Vagina (tissue), 2 donors: ENCODE measurements around the gene PRDM2. TPM values are rescaled to one million over a fixed set of nuclear protein-coding genes. Genes with fewer than 3 reads are reported as not detected.

ENCODE experiments used
- DNase-seq, 2 donors: peaks; one replicate each; pipeline ENCODE4 v3.0.0-alpha.2; 2017; ENCODE audit errors: extremely low spot score in 2 of 2
- H3K27ac ChIP-seq: fragments of 200-600 bp; sonication (generic); one replicate; pipeline ENCODE4 v1.5.1; 2019
- H3K27me3 ChIP-seq: fragments of 200-600 bp; sonication (generic); one replicate; pipeline ENCODE4 v1.5.1; 2019
- H3K36me3 ChIP-seq, 2 donors: fragments of 200-600 bp; sonication (generic); one replicate each; pipeline ENCODE4 v1.5.1; 2017 to 2019
- H3K4me1 ChIP-seq: fragments of 200-600 bp; sonication (generic); one replicate; pipeline ENCODE4 v1.5.1; 2019
- H3K4me3 ChIP-seq, 2 donors: fragments of 200-600 bp; sonication (generic); 1 replicate in 1 of 2; 2 replicates in 1 of 2; pipeline ENCODE4 v1.5.1; 2016 to 2019
- H3K9me3 ChIP-seq: fragments of 200-600 bp; sonication (generic); one replicate; pipeline ENCODE4 v1.5.1; 2019
- POLR2A ChIP-seq, 2 donors: fragments of 450-650 bp; IDR thresholded peaks; one replicate each; pipeline ENCODE4 v1.6.1; 2017; ENCODE audit warnings: antibody characterized with exemption in 2 of 2, mild to moderate bottlenecking in 2 of 2, moderate library complexity in 2 of 2
- POLR2AphosphoS5 ChIP-seq, 2 donors: sonication (generic); formaldehyde crosslinking; IDR thresholded peaks; one replicate each; pipeline ENCODE4 v1.9.0; 2017; ENCODE audit warnings: antibody characterized with exemption in 2 of 2, mild to moderate bottlenecking in 2 of 2, low read depth in 1 of 2; ENCODE audit not compliant: insufficient read depth in 1 of 2
- intact Hi-C: fragments of 100-400 bp; cut with DNase I; formaldehyde crosslinking; loops from one replicate; pipeline ENCODE4 v1.15.1; 2023
- total RNA-seq: library from RNA; depleted of rRNA; stranded (reverse); fragments of >200 nt; gene quantifications from one replicate; pipeline ENCODE4 v1.2.3, GENCODE V29; 2016
- TF ChIP-seq, protein P1 (sequence below), 3 experiments: fragments of 450-650 bp in 2 of 3; fragments of 200-600 bp in 1 of 3; sonication (generic) in 1 of 3; IDR thresholded peaks; one replicate each; pipeline ENCODE4 v1.5.1; 2017 to 2019; ENCODE audit warnings: antibody characterized with exemption in 3 of 3, mild to moderate bottlenecking in 2 of 3, moderate library complexity in 2 of 3

PRDM2 gene
- total RNA-seq, 1 donor from 2014 or later = 56.2 TPM

DNA sequence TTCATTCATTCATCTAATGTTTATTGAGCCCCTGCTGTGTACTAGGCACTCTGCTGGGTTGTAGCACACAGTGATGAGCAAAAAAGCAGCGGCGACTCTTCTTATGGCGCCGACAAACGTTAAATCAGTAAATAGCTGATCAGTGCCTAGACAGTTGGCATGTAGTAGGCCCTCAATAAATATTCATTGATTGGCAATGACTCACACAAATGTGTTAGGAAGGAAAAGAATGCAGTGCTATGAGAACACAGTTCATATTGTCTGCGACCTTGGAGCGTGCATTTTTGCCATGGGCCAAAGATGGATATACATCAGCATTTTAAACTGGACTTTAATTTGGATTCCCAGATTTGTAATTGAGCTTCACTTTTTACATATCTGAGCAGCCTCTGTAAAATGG lies 52.0 kb downstream of the PRDM2 start:
- intact Hi-C loops = no loop called here
- H3K9me3 ChIP-seq = no peaks in the 10 kb centered on the region
- no peak for DNase-seq
- no peak for TF ChIP-seq POLR2A (IDR thresholded peaks at IDR 0.05)
- TF ChIP-seq POLR2AphosphoS5 (IDR thresholded peaks at IDR 0.05; ENCODE audit: insufficient read depth in 1 of 2, low read depth in 1 of 2) = no peak
- TF ChIP-seq, protein P1, sequence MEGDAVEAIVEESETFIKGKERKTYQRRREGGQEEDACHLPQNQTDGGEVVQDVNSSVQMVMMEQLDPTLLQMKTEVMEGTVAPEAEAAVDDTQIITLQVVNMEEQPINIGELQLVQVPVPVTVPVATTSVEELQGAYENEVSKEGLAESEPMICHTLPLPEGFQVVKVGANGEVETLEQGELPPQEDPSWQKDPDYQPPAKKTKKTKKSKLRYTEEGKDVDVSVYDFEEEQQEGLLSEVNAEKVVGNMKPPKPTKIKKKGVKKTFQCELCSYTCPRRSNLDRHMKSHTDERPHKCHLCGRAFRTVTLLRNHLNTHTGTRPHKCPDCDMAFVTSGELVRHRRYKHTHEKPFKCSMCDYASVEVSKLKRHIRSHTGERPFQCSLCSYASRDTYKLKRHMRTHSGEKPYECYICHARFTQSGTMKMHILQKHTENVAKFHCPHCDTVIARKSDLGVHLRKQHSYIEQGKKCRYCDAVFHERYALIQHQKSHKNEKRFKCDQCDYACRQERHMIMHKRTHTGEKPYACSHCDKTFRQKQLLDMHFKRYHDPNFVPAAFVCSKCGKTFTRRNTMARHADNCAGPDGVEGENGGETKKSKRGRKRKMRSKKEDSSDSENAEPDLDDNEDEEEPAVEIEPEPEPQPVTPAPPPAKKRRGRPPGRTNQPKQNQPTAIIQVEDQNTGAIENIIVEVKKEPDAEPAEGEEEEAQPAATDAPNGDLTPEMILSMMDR (IDR thresholded peaks at IDR 0.05) = no peak
- no peak overlapping the region for H3K27ac ChIP-seq
- H3K4me1 ChIP-seq = peaks cover 79% of the 10 kb centered on the region
- no peaks in the 10 kb centered on the region for H3K36me3 ChIP-seq
- H3K27me3 ChIP-seq = no peaks in the 10 kb centered on the region
- no peak overlapping the region for H3K4me3 ChIP-seq

DNA sequence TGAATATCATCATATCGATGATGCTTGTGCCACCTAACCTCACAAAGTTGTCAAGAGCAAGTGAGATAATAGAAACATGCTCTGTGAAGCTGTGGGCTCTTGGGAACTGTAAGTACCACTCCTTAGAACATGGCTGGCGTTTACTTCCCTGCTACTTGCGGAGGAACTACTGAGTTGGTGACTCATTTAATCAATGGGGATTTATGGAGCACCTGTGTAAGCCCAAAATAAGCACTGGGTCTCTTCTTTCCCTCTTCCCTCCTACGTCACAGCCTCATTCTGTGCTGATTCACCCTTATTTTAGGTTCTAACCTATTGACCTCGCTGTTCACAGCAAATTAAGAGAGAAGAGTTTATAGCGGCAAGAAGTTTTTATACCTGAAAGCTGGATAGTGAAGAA lies 52.9 kb downstream of the PRDM2 start:
- TF ChIP-seq POLR2A (IDR thresholded peaks at IDR 0.05) (no peak), POLR2AphosphoS5 (IDR thresholded peaks at IDR 0.05; ENCODE audit: insufficient read depth in 1 of 2, low read depth in 1 of 2) (no peak)
- TF ChIP-seq, protein P1 (IDR thresholded peaks at IDR 0.05) = no peak
- H3K36me3 ChIP-seq = no peaks in the 10 kb centered on the region
- no peak overlapping the region for H3K4me3 ChIP-seq
- H3K9me3 ChIP-seq = no peaks in the 10 kb centered on the region
- peaks cover 88% of the 10 kb centered on the region for H3K4me1 ChIP-seq
- no peak overlapping the region for H3K27ac ChIP-seq
- no peak for DNase-seq
- H3K27me3 ChIP-seq = no peaks in the 10 kb centered on the region
- intact Hi-C loops = no loop called here

- TF ChIP-seq POLR2A (IDR thresholded peaks at IDR 0.05) = no peak
- TF ChIP-seq, protein P1 (IDR thresholded peaks at IDR 0.05) = no peak
- no peak for TF ChIP-seq POLR2AphosphoS5 (IDR thresholded peaks at IDR 0.05; ENCODE audit: insufficient read depth in 1 of 2, low read depth in 1 of 2)
- no peak overlapping the region for H3K4me3 ChIP-seq
- H3K9me3 ChIP-seq = no peaks in the 10 kb centered on the region
- H3K27me3 ChIP-seq = no peaks in the 10 kb centered on the region
- no peak for DNase-seq
- intact Hi-C loops = no loop called here
- no peak overlapping the region for H3K27ac ChIP-seq
- H3K36me3 ChIP-seq = no peaks in the 10 kb centered on the region
- H3K4me1 ChIP-seq = peaks cover 88% of the 10 kb centered on the region
Observed at GRCh38 chr1:13753636-13754402, 53.8 kb downstream of the PRDM2 start.

- DNase-seq = no peak
- Histone ChIP-seq H3K4me1 (peaks cover 96% of the 10 kb centered on the region), H3K9me3 (no peaks in the 10 kb centered on the region), H3K27me3 (no peaks in the 10 kb centered on the region), H3K27ac (peak overlapping the region; percentile 3), H3K4me3 (no peak overlapping the region), H3K36me3 (no peaks in the 10 kb centered on the region)
- intact Hi-C loops = no loop called here
- TF ChIP-seq, protein P1 (IDR thresholded peaks at IDR 0.05) = no peak
- TF ChIP-seq POLR2AphosphoS5 (IDR thresholded peaks at IDR 0.05; ENCODE audit: insufficient read depth in 1 of 2, low read depth in 1 of 2) (no peak), POLR2A (IDR thresholded peaks at IDR 0.05) (no peak)
Observed at GRCh38 chr1:13754510-13755103, 54.6 kb downstream of the PRDM2 start.
